GM12878 (cell line): ENCODE results near the gene RARRES2. TPM values are rescaled to one million over a fixed set of nuclear protein-coding genes. Genes with fewer than 3 reads are reported as not detected.

Source experiments
- ATAC-seq: fragments of 200-7000 bp; cut with Tn5 transposase; 3 replicates; pipeline ENCODE4 v1.9.1; 2020; ENCODE audit warnings: mild to moderate bottlenecking, moderate library complexity
- BruUV-seq: library from RNA; stranded (reverse); fragments of 400-500 nt; replicated peaks from 2 replicates; lab custom pipeline; 2021; lab: Mats Ljungman, UMichigan
- CTCF ChIA-PET: fragments of 300-600 bp; sonication (Branson Sonifier 250); formaldehyde crosslinking; extraction: SDS; loops from one replicate; lab custom pipeline; 2021; ENCODE audit warnings: inconsistent platforms; lab: Yijun Ruan, JAX
- POLR2A ChIA-PET: fragments of 350-600 bp; formaldehyde crosslinking; extraction: SDS; loops from one replicate; lab custom pipeline; 2021; ENCODE audit warnings: inconsistent platforms; lab: Charles Lee
- RAD21 ChIA-PET: fragments of 300-600 bp; sonication (Branson Sonifier 250); formaldehyde crosslinking; loops from one replicate; lab custom pipeline; 2023; ENCODE audit warnings: antibody characterized with exemption; ENCODE audit not compliant: unreplicated experiment; lab: Charles Lee
- SMC1A ChIA-PET: fragments of 300-600 bp; sonication (Branson Sonifier 250); formaldehyde crosslinking; loops from one replicate; lab custom pipeline; 2023; ENCODE audit not compliant: unreplicated experiment, uncharacterized antibody; lab: Charles Lee
- DNase-seq: peaks from one replicate; pipeline ENCODE4 v3.0.0-alpha.2; 2011; ENCODE audit warnings: low read depth, low spot score
- FAIRE-seq: peaks from 3 replicates; lab custom pipeline; 2011; peaks lifted over from hg19 to GRCh38; lab: Jason Lieb, UNC
- H2AFZ ChIP-seq: 2 replicates; pipeline ENCODE4 v1.6.0; 2011; ENCODE audit warnings: low read depth, low read length, control low read depth; ENCODE audit not compliant: control insufficient read depth
- H3K27ac ChIP-seq: 2 replicates; pipeline ENCODE4 v1.5.1; 2011; ENCODE audit warnings: control low read depth; ENCODE audit not compliant: control insufficient read depth, insufficient read depth
- H3K27me3 ChIP-seq, 2 experiments: replicated peaks in 1 of 2; 2 replicates each; pipeline versions ENCODE4 v1.6.0 to v1.6.1; 2011; ENCODE audit warnings: low read length in 1 of 2; ENCODE audit not compliant: control insufficient read depth in 2 of 2, insufficient read depth in 2 of 2
- H3K36me3 ChIP-seq, 2 experiments: 2 replicates each; pipeline ENCODE4 v1.5.1; 2011; ENCODE audit warnings: low read length in 1 of 2; ENCODE audit not compliant: control insufficient read depth in 2 of 2, insufficient read depth in 2 of 2
- H3K4me1 ChIP-seq: 2 replicates; pipeline ENCODE4 v1.6.1; 2011; ENCODE audit warnings: mild to moderate bottlenecking, low read length, moderate library complexity, mixed read lengths; ENCODE audit not compliant: control insufficient read depth, insufficient read depth
- H3K4me2 ChIP-seq: 2 replicates; pipeline ENCODE4 v1.6.0; 2011; ENCODE audit warnings: control low read depth; ENCODE audit not compliant: control insufficient read depth, insufficient read depth
- H3K4me3 ChIP-seq: fragments of 200-600 bp; sonication (generic); 2 replicates; pipeline ENCODE4 v1.5.1; 2016
- H3K79me2 ChIP-seq: 2 replicates; pipeline ENCODE4 v1.6.0; 2011; ENCODE audit warnings: low read length; ENCODE audit not compliant: control insufficient read depth, insufficient read depth
- H3K9ac ChIP-seq: 2 replicates; pipeline ENCODE4 v1.8.0; 2011; ENCODE audit warnings: low read length, control low read depth, mixed read lengths; ENCODE audit not compliant: control insufficient read depth, insufficient read depth
- H3K9me3 ChIP-seq: replicated peaks from 3 replicates; pipeline ENCODE4 v1.5.1; 2011; ENCODE audit warnings: mild to moderate bottlenecking, low read length; ENCODE audit not compliant: control insufficient read depth, insufficient read depth
- H4K20me1 ChIP-seq: 2 replicates; pipeline ENCODE4 v1.6.0; 2011; ENCODE audit not compliant: control insufficient read depth, insufficient read depth
- BCL11A ChIP-seq: IDR thresholded peaks from 2 replicates; pipeline ENCODE4 v1.6.1; 2011; ENCODE audit warnings: low read depth, low read length
- BRCA1 ChIP-seq: IDR thresholded peaks from 2 replicates; pipeline ENCODE4 v1.6.1; 2011; ENCODE audit warnings: low read depth, low read length, improper control_type of control experiment
- CBFB ChIP-seq: IDR thresholded peaks from 2 replicates; pipeline ENCODE4 v1.6.1; 2016; ENCODE audit warnings: antibody characterized with exemption, low read depth
- CBX5 ChIP-seq: sonication (generic); IDR thresholded peaks from 2 replicates; pipeline ENCODE4 v1.6.1; 2016; ENCODE audit warnings: low read depth, moderate library complexity, mild to moderate bottlenecking, inconsistent platforms
- ZNF24 ChIP-seq: fragments of 450-650 bp; IDR thresholded peaks from 2 replicates; pipeline ENCODE4 v1.6.1; 2017; ENCODE audit warnings: antibody characterized with exemption, mild to moderate bottlenecking
- WGBS: methylation state at CpG from one replicate; pipeline ENCODE4 v1.1.6; 2016; ENCODE audit warnings: low lambda C conversion rate; ENCODE audit not compliant: insufficient replicate concordance, insufficient coverage; ENCODE audit errors: missing lambda C conversion rate; 5-methylcytosine and 5-hydroxymethylcytosine counted together
- in situ Hi-C: fragments of 300-500 bp; cut with MboI; formaldehyde crosslinking; loops from 9 replicates; pipeline ENCODE4 v1.14.3; 2018; ENCODE audit warnings: mixed read lengths
- intact Hi-C: fragments of 100-400 bp; cut with micrococcal nuclease; formaldehyde crosslinking; loops from one replicate; pipeline ENCODE4 v1.14.2; 2022; ENCODE audit not compliant: unreplicated experiment
- polyA plus RNA-seq, 11 experiments: library from polyadenylated mRNA; depleted of rRNA in 4 of 11; unstranded in 6 of 11; stranded (reverse) in 5 of 11; fragments of >200 nt; fragmentation: Nextera tagmentation in 4 of 11; fragmentation: Illumina TruSeq in 1 of 11; extraction: Ambion mirVana in 4 of 11; extraction: Trizol in 1 of 11; gene quantifications; 1 replicate in 1 of 11; 2 replicates in 10 of 11; pipeline versions ENCODE4 v1.2.1 to v1.2.3, GENCODE V29; 2011 to 2016; ENCODE audit warnings: inconsistent platforms in 2 of 11, missing spikeins in 2 of 11, low read depth in 1 of 11
- total RNA-seq, 4 experiments: library from RNA; depleted of rRNA in 3 of 4; stranded (reverse); fragments of >200 nt in 3 of 4; fragmentation: Illumina TruSeq in 1 of 4; extraction: Trizol in 1 of 4; gene quantifications; 2 replicates each; pipeline versions ENCODE4 v1.2.1 to v1.2.3, GENCODE V29; 2013 to 2021
- TF ChIP-seq, protein P1 (sequence below): fragments of 450-650 bp; IDR thresholded peaks from 2 replicates; pipeline ENCODE4 v1.6.1; 2017; ENCODE audit warnings: mild to moderate bottlenecking, moderate library complexity

Gene RARRES2
- total and polyA plus RNA-seq, 10 of the 15 experiments (the other 5 are each of a cell fraction or from before 2014, with no cell fraction given), result 0.13 to 2.2 (median 0.40) TPM; not detected in 3

DNA sequence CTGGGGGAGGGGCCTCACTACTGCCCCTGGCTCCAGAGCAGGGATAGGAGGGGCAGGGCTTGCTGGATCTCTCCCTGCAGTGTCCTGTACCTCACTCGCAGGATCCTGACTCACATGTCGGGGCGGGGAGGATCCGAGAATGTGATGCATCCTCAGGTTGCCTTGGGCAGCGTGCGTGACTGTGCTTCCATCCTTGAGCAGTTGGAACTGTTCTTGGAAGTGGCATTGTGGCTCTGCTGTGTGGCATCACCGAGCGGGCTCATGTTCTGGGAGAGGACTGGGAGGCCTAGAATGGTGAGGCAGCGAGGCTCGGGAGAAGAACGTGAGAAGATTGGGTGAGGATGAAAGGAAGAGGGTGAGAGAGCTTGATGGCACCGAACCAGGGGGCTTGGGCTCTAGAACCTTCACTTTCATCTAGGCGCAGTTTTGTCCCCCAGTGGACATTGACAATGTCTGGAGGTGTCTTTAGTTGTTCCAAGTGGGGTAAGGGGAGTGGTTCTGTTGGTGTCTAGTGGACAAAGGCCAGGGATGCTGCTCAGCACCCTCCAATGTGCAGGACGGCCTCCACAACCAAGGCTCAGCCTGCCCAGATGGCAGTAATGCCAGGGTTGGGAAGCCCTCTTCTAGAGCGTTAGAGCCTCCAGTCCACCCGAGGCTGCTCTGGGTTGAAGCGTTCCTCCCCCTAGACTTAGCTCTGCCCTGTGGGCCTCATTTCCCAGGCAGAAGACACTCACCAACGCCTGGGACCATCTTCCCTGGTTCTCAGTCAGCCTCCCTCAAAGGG is 8.4 kb downstream of the RARRES2 start:
- Histone ChIP-seq H2AFZ (no peak overlapping the region), H3K4me2 (no peak overlapping the region), H3K9ac (no peak overlapping the region), H3K27ac (no peak overlapping the region), H3K79me2 (no peaks in the 10 kb centered on the region), H3K27me3 (no peaks in the 10 kb centered on the region), H3K36me3 (peaks cover 11 to 13% of the 10 kb centered on the region in 2 experiments), H4K20me1 (no peaks in the 10 kb centered on the region), H3K4me1 (no peaks in the 10 kb centered on the region), H3K9me3 (no peaks in the 10 kb centered on the region), H3K4me3 (no peak overlapping the region)
- POLR2A ChIA-PET, result no interaction called here
- SMC1A ChIA-PET, result no interaction called here
- intact Hi-C loops (no loop called here), in situ Hi-C loops (no loop called here)
- DNase-seq (no peak), ATAC-seq (no peak), FAIRE-seq (no peak)
- no TSS peak for BruUV-seq
- RAD21 ChIA-PET, result no interaction called here
- WGBS, result 96% methylated on average over 18 of the region's 18 CpGs
- CTCF ChIA-PET, result no interaction called here
- no peak for TF ChIP-seq CBX5
- TF ChIP-seq BCL11A, result no peak
- TF ChIP-seq, protein P1, sequence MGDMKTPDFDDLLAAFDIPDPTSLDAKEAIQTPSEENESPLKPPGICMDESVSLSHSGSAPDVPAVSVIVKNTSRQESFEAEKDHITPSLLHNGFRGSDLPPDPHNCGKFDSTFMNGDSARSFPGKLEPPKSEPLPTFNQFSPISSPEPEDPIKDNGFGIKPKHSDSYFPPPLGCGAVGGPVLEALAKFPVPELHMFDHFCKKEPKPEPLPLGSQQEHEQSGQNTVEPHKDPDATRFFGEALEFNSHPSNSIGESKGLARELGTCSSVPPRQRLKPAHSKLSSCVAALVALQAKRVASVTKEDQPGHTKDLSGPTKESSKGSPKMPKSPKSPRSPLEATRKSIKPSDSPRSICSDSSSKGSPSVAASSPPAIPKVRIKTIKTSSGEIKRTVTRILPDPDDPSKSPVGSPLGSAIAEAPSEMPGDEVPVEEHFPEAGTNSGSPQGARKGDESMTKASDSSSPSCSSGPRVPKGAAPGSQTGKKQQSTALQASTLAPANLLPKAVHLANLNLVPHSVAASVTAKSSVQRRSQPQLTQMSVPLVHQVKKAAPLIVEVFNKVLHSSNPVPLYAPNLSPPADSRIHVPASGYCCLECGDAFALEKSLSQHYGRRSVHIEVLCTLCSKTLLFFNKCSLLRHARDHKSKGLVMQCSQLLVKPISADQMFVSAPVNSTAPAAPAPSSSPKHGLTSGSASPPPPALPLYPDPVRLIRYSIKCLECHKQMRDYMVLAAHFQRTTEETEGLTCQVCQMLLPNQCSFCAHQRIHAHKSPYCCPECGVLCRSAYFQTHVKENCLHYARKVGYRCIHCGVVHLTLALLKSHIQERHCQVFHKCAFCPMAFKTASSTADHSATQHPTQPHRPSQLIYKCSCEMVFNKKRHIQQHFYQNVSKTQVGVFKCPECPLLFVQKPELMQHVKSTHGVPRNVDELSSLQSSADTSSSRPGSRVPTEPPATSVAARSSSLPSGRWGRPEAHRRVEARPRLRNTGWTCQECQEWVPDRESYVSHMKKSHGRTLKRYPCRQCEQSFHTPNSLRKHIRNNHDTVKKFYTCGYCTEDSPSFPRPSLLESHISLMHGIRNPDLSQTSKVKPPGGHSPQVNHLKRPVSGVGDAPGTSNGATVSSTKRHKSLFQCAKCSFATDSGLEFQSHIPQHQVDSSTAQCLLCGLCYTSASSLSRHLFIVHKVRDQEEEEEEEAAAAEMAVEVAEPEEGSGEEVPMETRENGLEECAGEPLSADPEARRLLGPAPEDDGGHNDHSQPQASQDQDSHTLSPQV, result no peak
- no peak for TF ChIP-seq BRCA1
- TF ChIP-seq CBFB, result no peak
- TF ChIP-seq ZNF24, result no peak
